Fibroblast of pulmonary artery (primary cell): ENCODE data around the gene IL25.

Source experiments
- DNase-seq: peaks from one replicate; pipeline ENCODE4 v3.0.0-alpha.2; 2010; ENCODE audit warnings: low read depth
- H3K4me3 ChIP-seq: replicated peaks from 2 replicates; pipeline ENCODE4 v1.5.1; 2011; ENCODE audit warnings: low read depth, mild to moderate bottlenecking, control low read depth, low read length, moderate library complexity
- TF ChIP-seq, protein P1 (sequence below): IDR thresholded peaks from 2 replicates; pipeline ENCODE4 v1.5.1; 2011; ENCODE audit warnings: mild to moderate bottlenecking, control low read depth, low read length, inconsistent platforms; ENCODE audit errors: missing control alignments

IL25 gene

DNA sequence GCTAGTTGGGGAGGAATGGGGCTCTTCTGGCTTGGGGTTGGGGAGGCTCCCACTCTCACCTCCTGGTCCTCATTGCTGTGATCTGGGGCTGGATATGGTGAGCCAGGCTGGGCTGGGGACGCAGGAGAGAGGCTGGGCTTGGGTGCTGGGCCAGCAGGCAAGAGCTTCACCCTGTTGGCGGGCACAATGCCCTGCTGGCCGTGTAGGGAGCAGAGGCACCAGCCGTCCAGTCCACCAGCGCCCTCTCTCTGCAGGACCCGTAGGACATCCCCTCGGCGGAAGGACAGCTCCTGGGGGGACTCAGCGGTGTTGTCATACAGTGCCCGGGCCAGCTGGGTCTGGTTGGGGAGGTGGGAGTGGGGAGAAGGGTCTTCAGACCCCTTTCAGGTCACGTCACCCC lies 12.1 kb upstream of the IL25 start:
- no peak overlapping the region for H3K4me3 ChIP-seq
- TF ChIP-seq, protein P1, sequence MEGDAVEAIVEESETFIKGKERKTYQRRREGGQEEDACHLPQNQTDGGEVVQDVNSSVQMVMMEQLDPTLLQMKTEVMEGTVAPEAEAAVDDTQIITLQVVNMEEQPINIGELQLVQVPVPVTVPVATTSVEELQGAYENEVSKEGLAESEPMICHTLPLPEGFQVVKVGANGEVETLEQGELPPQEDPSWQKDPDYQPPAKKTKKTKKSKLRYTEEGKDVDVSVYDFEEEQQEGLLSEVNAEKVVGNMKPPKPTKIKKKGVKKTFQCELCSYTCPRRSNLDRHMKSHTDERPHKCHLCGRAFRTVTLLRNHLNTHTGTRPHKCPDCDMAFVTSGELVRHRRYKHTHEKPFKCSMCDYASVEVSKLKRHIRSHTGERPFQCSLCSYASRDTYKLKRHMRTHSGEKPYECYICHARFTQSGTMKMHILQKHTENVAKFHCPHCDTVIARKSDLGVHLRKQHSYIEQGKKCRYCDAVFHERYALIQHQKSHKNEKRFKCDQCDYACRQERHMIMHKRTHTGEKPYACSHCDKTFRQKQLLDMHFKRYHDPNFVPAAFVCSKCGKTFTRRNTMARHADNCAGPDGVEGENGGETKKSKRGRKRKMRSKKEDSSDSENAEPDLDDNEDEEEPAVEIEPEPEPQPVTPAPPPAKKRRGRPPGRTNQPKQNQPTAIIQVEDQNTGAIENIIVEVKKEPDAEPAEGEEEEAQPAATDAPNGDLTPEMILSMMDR: no peak
- no peak for DNase-seq

DNA sequence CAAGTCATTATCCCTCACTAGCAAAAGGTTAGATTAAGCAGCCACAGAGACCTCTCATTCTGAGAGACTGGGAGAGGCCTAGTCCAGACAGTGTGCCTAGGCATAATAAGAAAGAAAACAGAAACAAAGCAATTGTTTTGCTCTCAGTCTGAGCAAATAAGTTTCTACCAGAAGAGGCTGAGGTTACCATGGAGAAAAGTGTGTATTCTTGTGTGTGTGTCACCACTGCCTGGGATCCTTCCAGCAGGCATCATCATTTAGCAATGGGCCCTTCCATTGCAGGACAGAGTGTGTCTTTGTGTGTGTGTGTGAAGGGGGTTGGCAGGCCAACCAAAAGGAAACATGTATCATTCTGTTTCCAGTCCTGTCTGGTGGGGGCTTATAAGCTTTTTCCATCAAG lies 11.3 kb upstream of the IL25 start:
- no peak overlapping the region for H3K4me3 ChIP-seq
- DNase-seq: peak; percentile 46
- TF ChIP-seq, protein P1: no peak

DNA sequence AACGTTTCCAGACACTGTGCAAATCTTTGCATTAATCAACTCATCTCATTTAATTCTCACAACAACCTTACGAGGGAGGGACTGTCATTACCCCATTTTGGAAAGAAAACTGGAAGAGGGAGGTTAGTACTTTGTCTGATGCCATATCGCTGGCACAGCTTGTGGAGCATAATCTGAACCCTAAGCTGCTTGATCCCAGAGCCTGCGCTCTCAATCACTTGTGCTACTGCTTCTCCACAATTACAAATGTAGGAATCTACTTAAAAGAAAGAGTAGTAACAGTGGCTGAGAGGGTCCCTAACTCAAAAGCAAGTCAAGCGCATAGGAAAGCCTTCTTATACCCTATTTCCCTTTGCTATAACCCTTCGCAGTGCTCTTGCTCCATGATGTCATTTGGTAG lies 10.8 kb upstream of the IL25 start:
- TF ChIP-seq, protein P1: no peak
- H3K4me3 ChIP-seq: no peak overlapping the region
- no peak for DNase-seq

- H3K4me3 ChIP-seq: no peak overlapping the region
- DNase-seq: no peak
- TF ChIP-seq, protein P1: peak; percentile 13
Measured at GRCh38 chr14:23362200-23362599, 10.4 kb upstream of the IL25 start.

- TF ChIP-seq, protein P1: no peak
- DNase-seq: no peak
- H3K4me3 ChIP-seq: peak overlapping the region; percentile 30
Measured at GRCh38 chr14:23364164-23365035, 8.2 kb upstream of the IL25 start.

DNA sequence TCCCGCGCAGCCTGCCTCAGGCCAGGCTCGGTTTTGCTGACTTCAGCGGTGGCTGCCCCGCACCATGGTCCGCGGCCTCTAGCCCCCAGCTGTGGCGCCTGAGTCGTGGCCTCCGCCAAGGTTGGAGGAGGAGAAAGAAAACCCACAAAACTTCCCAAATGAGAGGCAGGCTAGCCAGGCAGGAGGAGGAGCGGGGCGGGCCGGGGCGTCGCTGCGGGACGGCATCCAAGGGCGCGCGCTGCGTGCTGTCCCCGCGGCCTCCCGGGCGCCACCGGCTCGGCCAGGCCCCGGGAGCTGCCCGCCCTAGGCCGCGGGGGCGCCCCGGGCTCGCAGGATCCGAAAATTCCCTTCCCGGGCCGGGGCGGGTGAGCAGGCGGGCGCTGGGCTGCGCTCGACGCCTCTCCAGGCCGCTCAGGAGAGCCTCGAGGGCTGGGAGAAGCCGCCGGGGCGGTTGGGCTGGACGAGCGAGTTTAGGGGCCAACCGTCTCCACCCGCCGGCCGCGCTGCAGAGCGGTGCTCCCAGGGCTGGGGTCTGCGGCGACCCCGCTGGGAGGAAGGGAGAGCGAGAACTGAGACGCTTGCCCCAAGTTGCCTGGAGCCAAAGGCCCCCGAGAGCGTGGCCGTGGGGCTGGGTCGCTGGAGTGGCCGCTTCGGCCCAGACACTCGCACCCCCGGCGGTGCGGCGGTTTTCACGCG lies 7.4 kb upstream of the IL25 start, which contains the start of gene EFS:
TSS of gene EFS (minus strand) at position 137 of the 696 bp plus-strand sequence. CDS start 147 bp downstream, outside the sequence.
- TF ChIP-seq, protein P1: no peak
- H3K4me3 ChIP-seq: peak within 1 kb of the TSS; percentile 30
- DNase-seq: no peak
